CD14-positive monocyte (primary cell): Measurements from ENCODE around the gene PARP16. TPM values are rescaled to one million over a fixed set of nuclear protein-coding genes. Genes with fewer than 3 reads are reported as not detected.

Experiments used
- DNase-seq, 3 donors: peaks; one replicate each; pipeline ENCODE4 v3.0.0-alpha.2; 2011 to 2022
- H2AFZ ChIP-seq: 2 replicates; pipeline ENCODE4 v1.6.0; 2012; ENCODE audit warnings: mild to moderate bottlenecking, low read depth, low read length, inconsistent platforms; ENCODE audit not compliant: insufficient read depth, poor library complexity, severe bottlenecking
- H3K27ac ChIP-seq, 2 donors: 1 replicate in 1 of 2; 2 replicates in 1 of 2; pipeline ENCODE4 v1.5.1; 2012 to 2013; ENCODE audit warnings: low read length in 2 of 2, control low read depth in 1 of 2, inconsistent platforms in 1 of 2, low read depth in 1 of 2, mild to moderate bottlenecking in 1 of 2
- H3K27me3 ChIP-seq, 2 donors: one replicate each; pipeline versions ENCODE4 v1.6.0 to v1.6.1; 2011 to 2013; ENCODE audit warnings: low read length in 2 of 2; ENCODE audit not compliant: control insufficient read depth in 2 of 2, insufficient read depth in 2 of 2
- H3K36me3 ChIP-seq, 2 donors: replicated peaks in 1 of 2; 1 replicate in 1 of 2; 2 replicates in 1 of 2; pipeline versions ENCODE4 v1.5.1 to v1.6.1; 2012 to 2013; ENCODE audit warnings: low read length in 2 of 2, control low read depth in 1 of 2, inconsistent platforms in 1 of 2, mild to moderate bottlenecking in 1 of 2; ENCODE audit not compliant: insufficient read depth in 2 of 2, control insufficient read depth in 1 of 2
- H3K4me1 ChIP-seq, 2 donors: 1 replicate in 1 of 2; 2 replicates in 1 of 2; pipeline versions ENCODE4 v1.5.1 to v1.6.1; 2012 to 2013; ENCODE audit warnings: low read length in 2 of 2, control low read depth in 1 of 2, inconsistent platforms in 1 of 2, mild to moderate bottlenecking in 1 of 2, moderate library complexity in 1 of 2; ENCODE audit not compliant: insufficient read depth in 2 of 2, control insufficient read depth in 1 of 2
- H3K4me2 ChIP-seq: replicated peaks from 2 replicates; pipeline ENCODE3; 2012; ENCODE audit warnings: low read length, moderate library complexity, mild to moderate bottlenecking; ENCODE audit not compliant: poor library complexity, severe bottlenecking; ENCODE audit errors: extremely low read depth
- H3K4me3 ChIP-seq, 3 experiments: fragments of 200-600 bp in 1 of 3; sonication (generic) in 1 of 3; replicated peaks in 1 of 3; 1 replicate in 2 of 3; 2 replicates in 1 of 3; pipeline ENCODE4 v1.5.1; 2011 to 2013; ENCODE audit warnings: low read length in 3 of 3, mild to moderate bottlenecking in 3 of 3, control low read depth in 2 of 3, low read depth in 2 of 3, inconsistent platforms in 1 of 3, moderate library complexity in 1 of 3
- H3K79me2 ChIP-seq: 2 replicates; pipeline ENCODE4 v1.6.0; 2012; ENCODE audit warnings: mild to moderate bottlenecking, control low read depth, inconsistent platforms, low read length, moderate library complexity; ENCODE audit not compliant: insufficient read depth
- H3K9ac ChIP-seq: 2 replicates; pipeline ENCODE4 v1.6.0; 2017; ENCODE audit warnings: low read length, mild to moderate bottlenecking; ENCODE audit not compliant: insufficient read depth, poor library complexity, severe bottlenecking
- H3K9me3 ChIP-seq, 2 donors: replicated peaks in 1 of 2; 1 replicate in 1 of 2; 2 replicates in 1 of 2; pipeline versions ENCODE4 v1.5.1 to v1.6.1; 2012 to 2013; ENCODE audit warnings: low read length in 2 of 2, control low read depth in 1 of 2; ENCODE audit not compliant: control insufficient read depth in 1 of 2, insufficient read depth in 1 of 2
- H4K20me1 ChIP-seq: 2 replicates; pipeline ENCODE4 v1.6.0; 2012; ENCODE audit warnings: mild to moderate bottlenecking, low read length, control low read depth, moderate library complexity; ENCODE audit not compliant: insufficient read depth
- H3K27ac Mint-ChIP-seq, 7 donors: one replicate each; pipeline ENCODE4 v1.8.0; 2020; ENCODE audit warnings: mild to moderate bottlenecking in 7 of 7, mixed read lengths in 7 of 7, moderate library complexity in 6 of 7, inconsistent platforms in 2 of 7
- H3K27me3 Mint-ChIP-seq, 3 donors: one replicate each; pipeline ENCODE4 v1.8.0; 2021 to 2022; ENCODE audit warnings: low read depth in 3 of 3, mild to moderate bottlenecking in 3 of 3, mixed read lengths in 3 of 3, moderate library complexity in 3 of 3, inconsistent platforms in 1 of 3
- H3K36me3 Mint-ChIP-seq, 2 donors: one replicate each; pipeline ENCODE4 v1.8.0; 2020; ENCODE audit warnings: mixed read lengths in 2 of 2, inconsistent platforms in 1 of 2, mild to moderate bottlenecking in 1 of 2
- H3K4me1 Mint-ChIP-seq: one replicate; pipeline ENCODE4 v1.8.0; 2020; ENCODE audit warnings: mild to moderate bottlenecking, mixed read lengths
- H3K4me3 Mint-ChIP-seq, 2 donors: one replicate each; pipeline ENCODE4 v1.8.0; 2020; ENCODE audit warnings: mild to moderate bottlenecking in 2 of 2, mixed read lengths in 2 of 2, moderate library complexity in 1 of 2
- H3K9me3 Mint-ChIP-seq, 7 donors: one replicate each; pipeline ENCODE4 v1.8.0; 2020 to 2022; ENCODE audit warnings: mixed read lengths in 7 of 7, mild to moderate bottlenecking in 6 of 7, moderate library complexity in 6 of 7, inconsistent platforms in 2 of 7
- WGBS: methylation state at CpG from one replicate; pipeline ENCODE4 v1.1.5; 2013; ENCODE audit warnings: missing lambda C conversion rate; ENCODE audit not compliant: insufficient coverage; 5-methylcytosine and 5-hydroxymethylcytosine counted together
- intact Hi-C, 2 donors: fragments of 100-400 bp; cut with micrococcal nuclease; formaldehyde crosslinking; loops; one replicate each; pipeline versions ENCODE4 v1.15.0 to v1.15.1; 2023
- polyA plus RNA-seq, 3 donors: library from polyadenylated mRNA; depleted of rRNA in 1 of 3; unstranded in 2 of 3; stranded (reverse) in 1 of 3; fragments of 300-500 nt in 2 of 3; fragments of >200 nt in 1 of 3; fragmentation: Illumina TruSeq in 2 of 3; gene quantifications; 1 replicate in 2 of 3; 2 replicates in 1 of 3; pipeline ENCODE4 v1.2.3, GENCODE V29; 2012 to 2021
- TF ChIP-seq, protein P1 (sequence below): fragments of 200-600 bp; IDR thresholded peaks from one replicate; pipeline ENCODE4 v1.8.0; 2022; ENCODE audit warnings: antibody characterized with exemption, mild to moderate bottlenecking

The PARP16 gene
- polyA plus RNA-seq, 3 donors, result 4.8 to 6.9 (median 5.7) TPM

DNA sequence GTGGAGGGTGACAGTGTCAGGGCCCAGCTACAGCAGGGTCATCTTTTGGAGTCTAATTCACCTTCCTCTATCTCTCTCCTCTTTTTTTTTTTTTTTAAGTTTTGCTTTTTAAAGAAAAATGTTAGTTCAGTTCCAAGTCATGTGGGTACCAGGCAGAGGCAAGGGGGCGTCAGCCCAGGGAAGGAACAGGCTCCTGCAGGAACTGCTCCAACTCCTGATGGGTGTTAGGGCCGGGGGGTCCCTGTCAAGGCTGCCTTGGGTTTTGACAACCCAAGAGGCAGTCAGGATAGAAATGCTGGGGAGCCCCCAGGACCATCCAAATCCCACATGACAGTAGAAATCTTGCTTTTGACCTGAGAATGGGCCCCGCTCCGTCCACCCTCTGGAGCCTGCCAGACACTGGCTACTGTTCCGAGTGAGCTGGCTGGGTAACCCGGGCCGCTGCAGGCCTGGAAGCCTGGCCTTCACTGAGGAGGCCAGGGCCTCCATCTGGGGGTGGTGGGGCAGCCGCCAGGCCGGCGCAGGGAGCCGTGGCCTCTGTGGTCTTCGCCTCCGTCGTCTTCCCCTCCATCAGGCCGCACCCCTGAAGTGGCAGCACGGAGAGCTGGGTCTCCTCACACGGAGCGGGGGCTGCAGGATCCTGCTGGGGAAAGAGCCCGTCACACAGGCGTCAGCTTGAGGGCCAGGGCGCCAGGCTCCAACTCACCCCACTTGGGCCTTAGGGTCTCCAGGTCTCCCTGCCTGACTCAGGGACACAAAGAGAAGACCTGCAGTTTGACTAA, 42.0 kb upstream of the PARP16 start:
- Histone ChIP-seq H3K4me3 (no peak overlapping the region), H3K36me3 (no peaks in the 10 kb centered on the region), H3K4me1 (no peaks in the 10 kb centered on the region), H2AFZ (no peak overlapping the region), H3K79me2 (no peaks in the 10 kb centered on the region), H3K9ac (no peak overlapping the region), H3K9me3 (no peaks in the 10 kb centered on the region), H3K27ac (no peak overlapping the region), H4K20me1 (no peaks in the 10 kb centered on the region), H3K27me3 (peaks cover 0 to 3% of the 10 kb centered on the region in 2 donors), H3K4me2 (no peak overlapping the region)
- Mint-ChIP-seq H3K27ac (no peak overlapping the region), H3K4me3 (no peak overlapping the region), H3K9me3 (no peaks in the 10 kb centered on the region), H3K36me3 (no peaks in the 10 kb centered on the region), H3K4me1 (peaks cover 8% of the 10 kb centered on the region), H3K27me3 (peaks cover 7 to 27% (median 22%) of the 10 kb centered on the region in 3 donors)
- DNase-seq, result no peak
- WGBS, result 89% methylated on average over 20 of the region's 21 CpGs
- intact Hi-C loops, result no loop called here
- TF ChIP-seq, protein P1, sequence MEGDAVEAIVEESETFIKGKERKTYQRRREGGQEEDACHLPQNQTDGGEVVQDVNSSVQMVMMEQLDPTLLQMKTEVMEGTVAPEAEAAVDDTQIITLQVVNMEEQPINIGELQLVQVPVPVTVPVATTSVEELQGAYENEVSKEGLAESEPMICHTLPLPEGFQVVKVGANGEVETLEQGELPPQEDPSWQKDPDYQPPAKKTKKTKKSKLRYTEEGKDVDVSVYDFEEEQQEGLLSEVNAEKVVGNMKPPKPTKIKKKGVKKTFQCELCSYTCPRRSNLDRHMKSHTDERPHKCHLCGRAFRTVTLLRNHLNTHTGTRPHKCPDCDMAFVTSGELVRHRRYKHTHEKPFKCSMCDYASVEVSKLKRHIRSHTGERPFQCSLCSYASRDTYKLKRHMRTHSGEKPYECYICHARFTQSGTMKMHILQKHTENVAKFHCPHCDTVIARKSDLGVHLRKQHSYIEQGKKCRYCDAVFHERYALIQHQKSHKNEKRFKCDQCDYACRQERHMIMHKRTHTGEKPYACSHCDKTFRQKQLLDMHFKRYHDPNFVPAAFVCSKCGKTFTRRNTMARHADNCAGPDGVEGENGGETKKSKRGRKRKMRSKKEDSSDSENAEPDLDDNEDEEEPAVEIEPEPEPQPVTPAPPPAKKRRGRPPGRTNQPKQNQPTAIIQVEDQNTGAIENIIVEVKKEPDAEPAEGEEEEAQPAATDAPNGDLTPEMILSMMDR, result no peak

DNA sequence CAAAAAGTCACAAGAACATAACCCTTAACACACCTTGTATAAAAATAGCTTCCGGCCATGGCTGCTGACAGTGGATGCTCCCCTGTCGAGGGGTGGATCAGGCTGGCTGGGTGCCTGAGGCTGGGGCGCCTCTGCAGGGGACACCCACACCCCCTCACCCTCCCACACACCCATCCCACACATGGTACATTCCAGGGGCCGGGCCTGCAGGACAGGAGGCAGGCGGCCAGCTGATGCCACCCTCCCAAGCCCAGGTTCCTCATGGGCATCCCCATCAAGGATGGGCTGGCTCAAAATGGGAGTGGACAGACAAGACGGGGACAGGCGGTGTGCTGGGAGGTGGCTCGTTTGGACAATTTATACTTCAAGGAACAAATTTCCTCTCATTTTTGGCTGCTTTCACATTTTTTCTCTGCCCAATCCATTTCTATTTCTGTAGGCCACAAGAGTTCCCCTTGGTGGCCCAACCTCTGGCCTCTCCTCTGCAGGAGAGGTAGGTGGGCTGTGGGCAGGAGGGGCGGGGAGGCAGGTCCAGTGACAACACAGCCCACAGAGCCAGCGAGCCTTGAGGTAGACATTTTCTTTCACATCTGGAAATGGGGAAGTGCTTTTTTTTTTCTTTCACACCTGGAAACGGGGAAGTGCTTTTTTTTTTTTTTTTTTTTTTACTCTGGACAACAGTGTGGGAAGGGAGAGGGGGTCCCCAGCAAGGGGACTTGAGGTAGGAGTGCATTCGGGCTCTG, 41.1 kb upstream of the PARP16 start:
- Mint-ChIP-seq H3K36me3 (no peaks in the 10 kb centered on the region), H3K4me3 (peak overlapping the region in 1 of 2 donors; percentile 30), H3K9me3 (no peaks in the 10 kb centered on the region), H3K4me1 (peaks cover 10% of the 10 kb centered on the region), H3K27me3 (peaks cover 9 to 34% (median 22%) of the 10 kb centered on the region in 3 donors), H3K27ac (no peak overlapping the region)
- Histone ChIP-seq H3K79me2 (no peaks in the 10 kb centered on the region), H2AFZ (no peak overlapping the region), H3K27me3 (peaks cover 0 to 3% of the 10 kb centered on the region in 2 donors), H4K20me1 (no peaks in the 10 kb centered on the region), H3K9ac (no peak overlapping the region), H3K4me1 (no peaks in the 10 kb centered on the region), H3K36me3 (no peaks in the 10 kb centered on the region), H3K4me2 (no peak overlapping the region), H3K9me3 (no peaks in the 10 kb centered on the region), H3K27ac (no peak overlapping the region), H3K4me3 (no peak overlapping the region)
- WGBS, result 92% methylated on average over 4 of the region's 12 CpGs
- TF ChIP-seq, protein P1, result no peak
- DNase-seq, result no peak
- intact Hi-C loops, result no loop called here
